Osteoblast (primary cell): ENCODE data around the gene KCNH4. TPM values are rescaled to one million over a fixed set of nuclear protein-coding genes. Genes with fewer than 3 reads are reported as not detected.
A peak's percentile ranks its signal among the peaks of the same experiment; 100 is the strongest.

Experiments
- DNase-seq: peaks from one replicate; pipeline ENCODE4 v3.0.0; 2011; ENCODE audit warnings: low spot score, mixed read lengths; ENCODE audit not compliant: insufficient read length; ENCODE audit errors: missing footprints
- H2AFZ ChIP-seq: 2 replicates; pipeline ENCODE4 v1.6.0; 2011; ENCODE audit warnings: mild to moderate bottlenecking, low read length
- H3K27ac ChIP-seq: 2 replicates; pipeline ENCODE4 v1.5.1; 2011; ENCODE audit warnings: mild to moderate bottlenecking, low read depth, low read length, moderate library complexity
- H3K27me3 ChIP-seq: 2 replicates; pipeline ENCODE4 v1.6.0; 2012; ENCODE audit warnings: mild to moderate bottlenecking, control low read depth, inconsistent platforms, low read length, moderate library complexity; ENCODE audit not compliant: insufficient read depth
- H3K36me3 ChIP-seq: 2 replicates; pipeline ENCODE4 v1.5.1; 2011; ENCODE audit warnings: mild to moderate bottlenecking, low read length, control low read depth, moderate library complexity; ENCODE audit not compliant: insufficient read depth
- H3K4me1 ChIP-seq: 2 replicates; pipeline ENCODE4 v1.5.1; 2011; ENCODE audit warnings: mild to moderate bottlenecking, low read length, control low read depth, moderate library complexity; ENCODE audit not compliant: insufficient read depth
- H3K4me2 ChIP-seq: 2 replicates; pipeline ENCODE4 v1.6.0; 2011; ENCODE audit warnings: mild to moderate bottlenecking, low read length; ENCODE audit not compliant: insufficient read depth
- H3K4me3 ChIP-seq: fragments of 200-600 bp; sonication (generic); 3 replicates; pipeline ENCODE4 v1.5.1; 2012; ENCODE audit warnings: mild to moderate bottlenecking, low read length, inconsistent platforms; ENCODE audit not compliant: insufficient read depth
- H3K79me2 ChIP-seq: 2 replicates; pipeline ENCODE4 v1.6.0; 2012; ENCODE audit warnings: mild to moderate bottlenecking, low read length, control low read depth, inconsistent platforms; ENCODE audit not compliant: insufficient read depth
- H3K9me3 ChIP-seq: 2 replicates; pipeline ENCODE4 v1.5.1; 2011; ENCODE audit warnings: low read depth, low read length, control low read depth
- H4K20me1 ChIP-seq: 2 replicates; pipeline ENCODE4 v1.6.0; 2012; ENCODE audit warnings: mild to moderate bottlenecking, low read length, control low read depth; ENCODE audit not compliant: insufficient read depth
- total RNA-seq: library from RNA; depleted of rRNA; stranded (reverse); fragments of >200 nt; gene quantifications from 2 replicates; pipeline ENCODE4 v1.2.3, GENCODE V29; 2012
- TF ChIP-seq, protein P1 (sequence below): IDR thresholded peaks from 2 replicates; pipeline ENCODE4 v1.5.1; 2011; ENCODE audit warnings: mild to moderate bottlenecking, low read depth, low read length, moderate library complexity; ENCODE audit errors: extremely low read depth

Gene KCNH4
- total RNA-seq, result not detected in 2 replicates

DNA sequence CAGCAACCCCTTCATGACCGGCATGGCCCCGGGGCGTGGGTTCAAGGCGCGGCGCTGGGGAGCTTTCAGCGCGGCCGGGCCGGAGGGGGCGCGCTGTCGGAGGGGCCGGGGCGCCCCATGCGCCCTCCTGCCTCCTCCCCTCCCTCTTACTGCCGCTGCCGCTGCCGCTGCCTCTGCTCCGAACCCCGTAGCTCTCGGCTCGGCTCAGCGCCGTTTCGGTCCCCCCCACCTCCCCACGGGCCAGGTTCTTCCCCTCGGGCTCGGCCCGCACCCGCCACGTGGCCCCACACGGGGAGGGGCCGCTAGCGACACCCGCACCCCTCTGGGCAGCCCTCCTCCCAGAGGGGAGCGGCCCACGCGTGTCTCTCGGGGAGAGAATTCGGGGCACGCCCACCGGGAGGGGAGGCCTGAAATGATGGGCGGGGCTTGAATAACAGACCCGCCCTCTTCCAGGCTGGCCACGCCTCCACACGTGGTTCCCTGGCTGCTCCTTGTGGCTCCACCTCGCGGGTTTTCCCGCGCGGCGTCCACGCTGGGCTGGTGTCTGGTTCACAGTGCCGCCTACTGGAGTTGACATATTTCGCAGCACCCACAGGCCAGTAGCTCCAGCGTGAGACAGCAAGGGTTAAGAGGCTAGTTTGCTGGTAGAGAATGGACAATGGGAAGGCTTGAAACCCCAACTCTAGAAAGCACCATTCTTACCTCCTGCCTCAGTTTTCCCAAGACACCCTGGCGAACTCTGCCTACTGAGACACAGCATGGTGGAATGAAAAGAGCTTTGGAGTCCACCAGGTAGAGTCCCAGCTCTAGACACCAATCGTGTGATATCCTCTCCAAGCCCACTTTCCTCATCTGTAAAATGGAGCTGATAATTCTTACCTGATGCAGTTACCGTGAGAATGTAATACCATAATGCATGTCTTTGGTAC lies at the start of gene KCNH4:
Gene KCNH4, minus strand, starts transcription at position 221 of the 929 bp plus-strand sequence. Its CDS starts 197 bp downstream, at position 24.
- peaks cover 32% of the 10 kb centered on the region for H3K27me3 ChIP-seq
- DNase-seq, result peak; percentile 96
- H2AFZ ChIP-seq, result no peak within 1 kb of the TSS
- H3K4me2 ChIP-seq, result peak within 1 kb of the TSS; percentile 63
- no peak within 1 kb of the TSS for H3K27ac ChIP-seq
- no peaks in the 10 kb centered on the region for H3K79me2 ChIP-seq
- H3K4me3 ChIP-seq, result peak within 1 kb of the TSS; percentile 58
- H3K36me3 ChIP-seq, result no peaks in the 10 kb centered on the region
- peaks cover 26% of the 10 kb centered on the region for H3K4me1 ChIP-seq
- TF ChIP-seq, protein P1, sequence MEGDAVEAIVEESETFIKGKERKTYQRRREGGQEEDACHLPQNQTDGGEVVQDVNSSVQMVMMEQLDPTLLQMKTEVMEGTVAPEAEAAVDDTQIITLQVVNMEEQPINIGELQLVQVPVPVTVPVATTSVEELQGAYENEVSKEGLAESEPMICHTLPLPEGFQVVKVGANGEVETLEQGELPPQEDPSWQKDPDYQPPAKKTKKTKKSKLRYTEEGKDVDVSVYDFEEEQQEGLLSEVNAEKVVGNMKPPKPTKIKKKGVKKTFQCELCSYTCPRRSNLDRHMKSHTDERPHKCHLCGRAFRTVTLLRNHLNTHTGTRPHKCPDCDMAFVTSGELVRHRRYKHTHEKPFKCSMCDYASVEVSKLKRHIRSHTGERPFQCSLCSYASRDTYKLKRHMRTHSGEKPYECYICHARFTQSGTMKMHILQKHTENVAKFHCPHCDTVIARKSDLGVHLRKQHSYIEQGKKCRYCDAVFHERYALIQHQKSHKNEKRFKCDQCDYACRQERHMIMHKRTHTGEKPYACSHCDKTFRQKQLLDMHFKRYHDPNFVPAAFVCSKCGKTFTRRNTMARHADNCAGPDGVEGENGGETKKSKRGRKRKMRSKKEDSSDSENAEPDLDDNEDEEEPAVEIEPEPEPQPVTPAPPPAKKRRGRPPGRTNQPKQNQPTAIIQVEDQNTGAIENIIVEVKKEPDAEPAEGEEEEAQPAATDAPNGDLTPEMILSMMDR, result peak; percentile 65
- H4K20me1 ChIP-seq, result no peaks in the 10 kb centered on the region
- H3K9me3 ChIP-seq, result no peaks in the 10 kb centered on the region

DNA sequence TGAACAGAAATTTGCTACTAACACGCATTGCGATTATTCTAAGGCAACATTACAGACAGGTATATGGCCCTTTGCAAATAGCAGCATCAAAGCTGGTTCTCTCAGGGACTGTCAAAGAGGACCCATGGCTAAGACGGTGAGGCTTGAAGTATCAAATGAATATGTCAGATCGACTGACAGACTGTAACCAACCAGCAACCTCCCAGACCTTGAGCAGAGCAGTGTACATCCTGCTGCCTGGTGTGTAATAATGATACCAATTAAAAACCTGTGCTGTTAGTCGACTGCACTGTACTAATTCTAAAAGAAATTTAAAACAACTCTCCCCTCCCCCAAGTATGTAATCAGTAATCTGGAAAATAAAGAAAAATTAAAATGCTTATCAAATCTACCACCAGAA lies 49.3 kb upstream of the KCNH4 start:
- TF ChIP-seq, protein P1, result no peak
- H3K27me3 ChIP-seq, result no peaks in the 10 kb centered on the region
- peaks cover 13% of the 10 kb centered on the region for H4K20me1 ChIP-seq
- no peak overlapping the region for H3K4me2 ChIP-seq
- DNase-seq, result no peak
- H3K9me3 ChIP-seq, result no peaks in the 10 kb centered on the region
- H3K36me3 ChIP-seq, result no peaks in the 10 kb centered on the region
- peaks cover 12% of the 10 kb centered on the region for H3K4me1 ChIP-seq
- H3K27ac ChIP-seq, result no peak overlapping the region
- peaks cover 3% of the 10 kb centered on the region for H3K79me2 ChIP-seq
- no peak overlapping the region for H2AFZ ChIP-seq
- no peak overlapping the region for H3K4me3 ChIP-seq

DNA sequence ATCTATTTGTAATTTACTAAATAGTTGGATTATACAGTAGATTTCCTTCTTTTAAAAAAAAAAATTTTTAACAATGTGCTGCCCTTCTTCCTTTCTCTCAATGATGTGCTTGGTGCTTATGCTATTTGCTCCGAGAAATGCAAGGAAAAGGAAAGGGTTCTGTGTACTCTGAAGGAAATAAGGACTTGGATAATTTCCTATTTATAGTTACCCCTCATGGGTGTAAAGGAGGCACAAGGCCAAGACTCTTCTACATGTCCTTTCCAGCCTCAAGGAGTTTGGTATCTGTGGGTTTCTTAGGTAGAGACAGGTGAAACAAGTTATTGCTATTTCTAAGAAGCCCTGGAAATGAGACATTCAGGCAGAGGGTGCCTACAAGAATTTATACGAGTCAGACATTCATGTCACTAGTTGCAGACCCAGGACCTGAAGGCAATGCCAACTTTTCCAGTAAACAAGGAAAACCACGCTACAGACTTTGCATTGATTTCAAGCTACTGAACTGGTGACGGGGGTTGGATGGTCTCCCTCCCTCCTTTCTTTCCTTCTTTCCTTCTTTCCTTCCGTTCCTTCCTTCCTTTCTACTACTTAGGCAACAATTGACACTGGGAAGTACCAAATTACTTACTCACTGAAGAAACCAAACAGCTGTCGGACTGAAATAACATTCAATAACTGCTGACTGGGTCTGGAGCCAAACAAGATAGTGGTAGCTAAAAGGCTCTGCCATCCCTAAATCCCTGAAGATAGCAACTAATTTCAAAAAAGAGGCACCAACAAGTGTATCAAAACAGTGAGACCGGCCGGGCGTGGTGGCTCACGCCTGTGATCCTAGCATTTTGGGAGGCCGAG lies 47.1 kb upstream of the KCNH4 start:
- H3K79me2 ChIP-seq, result no peaks in the 10 kb centered on the region
- H3K4me2 ChIP-seq, result peak overlapping the region; percentile 29
- H3K4me1 ChIP-seq, result peaks cover 12% of the 10 kb centered on the region
- H3K9me3 ChIP-seq, result no peaks in the 10 kb centered on the region
- TF ChIP-seq, protein P1, result no peak
- peaks cover 14% of the 10 kb centered on the region for H3K36me3 ChIP-seq
- DNase-seq, result no peak
- H3K27ac ChIP-seq, result no peak overlapping the region
- no peak overlapping the region for H2AFZ ChIP-seq
- no peaks in the 10 kb centered on the region for H3K27me3 ChIP-seq
- no peak overlapping the region for H3K4me3 ChIP-seq
- peaks cover 8% of the 10 kb centered on the region for H4K20me1 ChIP-seq
